WTC11 (cell line): Measurements from ENCODE around the gene KCTD3.

Experiments
- CREM ChIP-seq: sonication (generic); formaldehyde crosslinking; IDR thresholded peaks from 2 replicates; pipeline ENCODE4 v1.8.1; 2022; ENCODE audit warnings: mild to moderate bottlenecking, missing genetic modification reagents, moderate library complexity
- CTCF ChIP-seq: fragments of 200-600 bp; IDR thresholded peaks from 2 replicates; pipeline ENCODE4 v1.8.0; 2022; ENCODE audit warnings: antibody characterized with exemption
- MLX ChIP-seq: sonication (generic); formaldehyde crosslinking; IDR thresholded peaks from 2 replicates; pipeline ENCODE4 v1.8.1; 2023; ENCODE audit warnings: mild to moderate bottlenecking, missing genetic modification reagents, moderate library complexity
- TP53 ChIP-seq: sonication (generic); formaldehyde crosslinking; IDR thresholded peaks from 2 replicates; pipeline ENCODE4 v1.8.1; 2023; ENCODE audit warnings: mild to moderate bottlenecking, missing genetic modification reagents
- TF ChIP-seq, protein P1 (sequence below): sonication (generic); formaldehyde crosslinking; IDR thresholded peaks from 2 replicates; pipeline ENCODE4 v1.8.0; 2022; ENCODE audit warnings: mild to moderate bottlenecking, missing genetic modification reagents

- TF ChIP-seq CTCF (no peak), TP53 (no peak), CREM (no peak), MLX (CRISPR knock-in tag) (no peak)
- TF ChIP-seq, protein P1, sequence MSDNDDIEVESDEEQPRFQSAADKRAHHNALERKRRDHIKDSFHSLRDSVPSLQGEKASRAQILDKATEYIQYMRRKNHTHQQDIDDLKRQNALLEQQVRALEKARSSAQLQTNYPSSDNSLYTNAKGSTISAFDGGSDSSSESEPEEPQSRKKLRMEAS (CRISPR knock-in tag), result no peak
Measured at GRCh38 chr1:215590779-215591491, 23.8 kb downstream of the KCTD3 start.
